SU-DHL-6 (cell line): ENCODE results near the gene CNTN4.

ENCODE experiments used
- H2AFZ ChIP-seq: fragments of 200-600 bp; sonication (generic); 2 replicates; pipeline ENCODE4 v1.6.1; 2014; ENCODE audit warnings: low read depth, mild to moderate bottlenecking, moderate library complexity, mixed read lengths, antibody characterized with exemption, low read length; ENCODE audit not compliant: severe bottlenecking
- H3F3A ChIP-seq: fragments of 200-600 bp; shearing (Covaris generic); 2 replicates; pipeline ENCODE4 v1.6.0; 2016; ENCODE audit warnings: antibody characterized with exemption, mild to moderate bottlenecking; ENCODE audit not compliant: insufficient read depth
- H3K27ac ChIP-seq: fragments of 200-600 bp; sonication (generic); 2 replicates; pipeline ENCODE4 v1.5.1; 2016; ENCODE audit warnings: low read depth, mild to moderate bottlenecking, low read length, moderate library complexity, mixed read lengths
- H3K27me3 ChIP-seq: fragments of 200-600 bp; sonication (generic), shearing (Covaris generic); 2 replicates; pipeline ENCODE4 v1.6.0; 2014; ENCODE audit warnings: mild to moderate bottlenecking, low read length
- H3K36me3 ChIP-seq: fragments of 200-600 bp; sonication (generic); 2 replicates; pipeline ENCODE4 v1.6.1; 2014; ENCODE audit warnings: mild to moderate bottlenecking, low read length, mixed read lengths
- H3K4me2 ChIP-seq: fragments of 300-600, 200-600 bp; shearing (Covaris generic), sonication (generic); 2 replicates; pipeline ENCODE4 v1.6.0; 2014; ENCODE audit warnings: low read length, low read depth, mild to moderate bottlenecking; ENCODE audit not compliant: poor library complexity, severe bottlenecking
- H3K4me3 ChIP-seq: fragments of 200-600 bp; sonication (generic); 2 replicates; pipeline ENCODE4 v1.5.1; 2014; ENCODE audit warnings: antibody characterized with exemption, low read length, mild to moderate bottlenecking, mixed read lengths; ENCODE audit not compliant: insufficient read depth, poor library complexity, severe bottlenecking
- H3K79me2 ChIP-seq: fragments of 200-600 bp; sonication (generic); 2 replicates; pipeline ENCODE4 v1.6.1; 2014; ENCODE audit warnings: mild to moderate bottlenecking, low read length, moderate library complexity; ENCODE audit not compliant: insufficient read depth
- H3K9ac ChIP-seq: fragments of 200-600 bp; sonication (generic); 2 replicates; pipeline ENCODE4 v1.7.0; 2014; ENCODE audit warnings: mild to moderate bottlenecking, low read length
- H3K9me2 ChIP-seq: fragments of 200-600 bp; sonication (generic); replicated peaks from 2 replicates; pipeline ENCODE4 v1.6.1; 2014; ENCODE audit warnings: low read length; ENCODE audit not compliant: insufficient read depth
- H3K9me3 ChIP-seq: fragments of 200-600 bp; sonication (generic); 2 replicates; pipeline ENCODE4 v1.6.1; 2014; ENCODE audit warnings: low read length, mixed read lengths; ENCODE audit not compliant: insufficient read depth
- H4K20me1 ChIP-seq: fragments of 200-600 bp; sonication (generic); 2 replicates; pipeline ENCODE4 v1.6.1; 2014; ENCODE audit warnings: low read depth, mild to moderate bottlenecking, antibody characterized with exemption, low read length, moderate library complexity, mixed read lengths
- CTCF ChIP-seq: fragments of 200-600 bp; sonication (generic); IDR thresholded peaks from one replicate; pipeline ENCODE4 v1.5.1; 2017; ENCODE audit warnings: antibody characterized with exemption, mild to moderate bottlenecking, low read length, moderate library complexity; ENCODE audit not compliant: insufficient read depth, poor library complexity, severe bottlenecking
- EZH2phosphoT487 ChIP-seq: fragments of 200-600 bp; sonication (generic), shearing (Covaris generic); conservative IDR thresholded peaks from 2 replicates; pipeline ENCODE4 v1.6.1; 2018; ENCODE audit warnings: mild to moderate bottlenecking, antibody characterized with exemption, low read length, moderate library complexity, mixed read lengths

Gene CNTN4

GRCh38 chr3:2771193-2771592 is 672.5 kb downstream of the CNTN4 start:
- no peaks in the 10 kb centered on the region for H3K9me3 ChIP-seq
- no peaks in the 10 kb centered on the region for H3K79me2 ChIP-seq

GRCh38 chr3:2771741-2772140 is 673.1 kb downstream of the CNTN4 start:
- Histone ChIP-seq H3K79me2 (no peaks in the 10 kb centered on the region), H3K9me2 (no peaks in the 10 kb centered on the region; the same call in 1 of the 2 replicates), H2AFZ (no peak overlapping the region), H3K36me3 (no peaks in the 10 kb centered on the region), H3K9ac (no peak overlapping the region), H3K27me3 (no peaks in the 10 kb centered on the region), H3K27ac (no peak overlapping the region), H3K9me3 (no peaks in the 10 kb centered on the region), H3F3A (no peaks in the 10 kb centered on the region), H3K4me3 (no peak overlapping the region), H4K20me1 (no peaks in the 10 kb centered on the region), H3K4me2 (no peak overlapping the region)
- TF ChIP-seq CTCF: no peak
- TF ChIP-seq EZH2phosphoT487: no peak

More at GRCh38 chr3:2771193-2771592, 672.5 kb downstream of the CNTN4 start:
- Histone ChIP-seq H2AFZ (no peak overlapping the region), H3K27ac (no peak overlapping the region), H3K4me3 (no peak overlapping the region), H3K9ac (no peak overlapping the region), H3K27me3 (no peaks in the 10 kb centered on the region), H3K9me2 (no peaks in the 10 kb centered on the region; the same call in 1 of the 2 replicates), H3F3A (no peaks in the 10 kb centered on the region), H3K4me2 (no peak overlapping the region), H3K36me3 (no peaks in the 10 kb centered on the region), H4K20me1 (no peaks in the 10 kb centered on the region)
- no peak for TF ChIP-seq EZH2phosphoT487
- no peak for TF ChIP-seq CTCF

GRCh38 chr3:2772803-2773202 is 674.1 kb downstream of the CNTN4 start:
- Histone ChIP-seq H3K4me3 (no peak overlapping the region), H3F3A (no peaks in the 10 kb centered on the region), H3K79me2 (no peaks in the 10 kb centered on the region), H3K36me3 (no peaks in the 10 kb centered on the region), H3K9me3 (no peaks in the 10 kb centered on the region), H3K27me3 (no peaks in the 10 kb centered on the region), H3K27ac (no peak overlapping the region), H4K20me1 (no peaks in the 10 kb centered on the region), H3K4me2 (no peak overlapping the region), H2AFZ (no peak overlapping the region), H3K9ac (no peak overlapping the region), H3K9me2 (no peaks in the 10 kb centered on the region; the same call in 1 of the 2 replicates)
- no peak for TF ChIP-seq EZH2phosphoT487
- no peak for TF ChIP-seq CTCF
